Measurements from ENCODE around the gene MACO1.

The MACO1 gene

GRCh38 chr1:25520446-25521061 lies 89.9 kb downstream of the MACO1 start:
- TF ChIP-seq CTCF (IDR thresholded peaks at IDR 0.05; ENCODE audit: insufficient read depth, low read length, poor library complexity, severe bottlenecking), result peak; percentile 81
- no peak for DNase-seq (ENCODE audit: extremely low read depth, insufficient read length)
- no peaks in the 10 kb centered on the region for H3K36me3 ChIP-seq (ENCODE audit: control insufficient read depth, insufficient read depth, low read length)
- no peaks in the 10 kb centered on the region for H3K27me3 ChIP-seq (replicated peaks; ENCODE audit: control insufficient read depth, insufficient read depth, low read length)
- H3K4me3 ChIP-seq (replicated peaks; ENCODE audit: low read depth, low read length), result no peak overlapping the region

- H3K4me3 ChIP-seq (replicated peaks; ENCODE audit: low read depth, low read length), result no peak overlapping the region
- no peak for TF ChIP-seq CTCF (IDR thresholded peaks at IDR 0.05; ENCODE audit: insufficient read depth, low read length, poor library complexity, severe bottlenecking)
- no peaks in the 10 kb centered on the region for H3K27me3 ChIP-seq (replicated peaks; ENCODE audit: control insufficient read depth, insufficient read depth, low read length)
- no peak for DNase-seq (ENCODE audit: extremely low read depth, insufficient read length)
- H3K36me3 ChIP-seq (ENCODE audit: control insufficient read depth, insufficient read depth, low read length), result no peaks in the 10 kb centered on the region
Measured at GRCh38 chr1:25522031-25522655, 91.4 kb downstream of the MACO1 start.

- Histone ChIP-seq H3K36me3 (ENCODE audit: control insufficient read depth, insufficient read depth, low read length) (no peaks in the 10 kb centered on the region), H3K27me3 (replicated peaks; ENCODE audit: control insufficient read depth, insufficient read depth, low read length) (no peaks in the 10 kb centered on the region), H3K4me3 (replicated peaks; ENCODE audit: low read depth, low read length) (no peak overlapping the region)
- DNase-seq (ENCODE audit: extremely low read depth, insufficient read length), result no peak
- peak; percentile 20 for TF ChIP-seq CTCF (IDR thresholded peaks at IDR 0.05; ENCODE audit: insufficient read depth, low read length, poor library complexity, severe bottlenecking)
Measured at GRCh38 chr1:25523542-25523941, 92.8 kb downstream of the MACO1 start.

- no peak for TF ChIP-seq CTCF (IDR thresholded peaks at IDR 0.05; ENCODE audit: insufficient read depth, low read length, poor library complexity, severe bottlenecking)
Measured at GRCh38 chr1:25524568-25525360, 94.1 kb downstream of the MACO1 start.

GRCh38 chr1:25525361-25525688 lies 94.6 kb downstream of the MACO1 start:
- H3K4me3 ChIP-seq (replicated peaks; ENCODE audit: low read depth, low read length), result no peak overlapping the region
- no peak for DNase-seq (ENCODE audit: extremely low read depth, insufficient read length)
- no peaks in the 10 kb centered on the region for H3K27me3 ChIP-seq (replicated peaks; ENCODE audit: control insufficient read depth, insufficient read depth, low read length)
- TF ChIP-seq CTCF (IDR thresholded peaks at IDR 0.05; ENCODE audit: insufficient read depth, low read length, poor library complexity, severe bottlenecking), result no peak
- H3K36me3 ChIP-seq (ENCODE audit: control insufficient read depth, insufficient read depth, low read length), result no peaks in the 10 kb centered on the region

More at GRCh38 chr1:25524568-25525360, 94.1 kb downstream of the MACO1 start:
- H3K4me3 ChIP-seq (replicated peaks; ENCODE audit: low read depth, low read length), result no peak overlapping the region
- no peaks in the 10 kb centered on the region for H3K36me3 ChIP-seq (ENCODE audit: control insufficient read depth, insufficient read depth, low read length)
- no peaks in the 10 kb centered on the region for H3K27me3 ChIP-seq (replicated peaks; ENCODE audit: control insufficient read depth, insufficient read depth, low read length)
- DNase-seq (ENCODE audit: extremely low read depth, insufficient read length), result no peak
